PC-3 (cell line): Measurements from ENCODE around the gene NKAIN2.

Experiments
- CTCF ChIP-seq: fragments of 300-600 bp; sonication (generic); conservative IDR thresholded peaks from 2 replicates; pipeline ENCODE4 v1.5.1; 2017; ENCODE audit warnings: antibody characterized with exemption, low read depth, mild to moderate bottlenecking, low read length
- EZH2 ChIP-seq: fragments of 300-600 bp; sonication (generic); IDR thresholded peaks from one replicate; pipeline ENCODE4 v1.6.1; 2017; ENCODE audit warnings: antibody characterized with exemption, mild to moderate bottlenecking, low read length; ENCODE audit not compliant: unreplicated experiment
- EZH2phosphoT487 ChIP-seq: fragments of 300-600 bp; sonication (generic); IDR thresholded peaks from 2 replicates; pipeline ENCODE4 v1.6.1; 2018; ENCODE audit warnings: mild to moderate bottlenecking, antibody characterized with exemption, low read length, borderline replicate concordance

- TF ChIP-seq CTCF (no peak), EZH2phosphoT487 (no peak), EZH2 (no peak)
Measured at GRCh38 chr6:124033501-124033900, 229.8 kb downstream of the NKAIN2 start.
